IPS DF 6.9 (cell line): ENCODE measurements around the gene BCKDK.
"Not testable (repeated sequence)": the region's sequence is repeated elsewhere in the genome, so short reads cannot be mapped to it uniquely, and the experiment has no call there.

Experiments used
- DNase-seq: peaks from one replicate; pipeline ENCODE4 v3.0.0-alpha.2; 2013; ENCODE audit warnings: low read depth, low spot score
- H3K27ac ChIP-seq: one replicate; pipeline ENCODE4 v1.5.1; 2013; ENCODE audit warnings: low read length, control low read depth
- H3K27me3 ChIP-seq: 2 replicates; pipeline ENCODE4 v1.6.1; 2013; ENCODE audit warnings: mild to moderate bottlenecking, low read length; ENCODE audit not compliant: control insufficient read depth, insufficient read depth
- H3K36me3 ChIP-seq: 2 replicates; pipeline ENCODE4 v1.6.1; 2013; ENCODE audit warnings: low read length; ENCODE audit not compliant: control insufficient read depth, insufficient read depth
- H3K4me1 ChIP-seq: 2 replicates; pipeline ENCODE4 v1.6.1; 2013; ENCODE audit warnings: low read length; ENCODE audit not compliant: control insufficient read depth, insufficient read depth
- H3K4me3 ChIP-seq: 2 replicates; pipeline ENCODE4 v1.5.1; 2013; ENCODE audit warnings: mild to moderate bottlenecking, low read length
- H3K9me3 ChIP-seq: 2 replicates; pipeline ENCODE4 v1.6.1; 2013; ENCODE audit warnings: low read length, inconsistent platforms; ENCODE audit not compliant: control insufficient read depth, insufficient read depth
- WGBS: extraction: QIAGEN DNeasy Blood & Tissue Kit; methylation state at CpG from one replicate; pipeline ENCODE4 v1.1.7; 2013; ENCODE audit warnings: mixed read lengths, missing lambda C conversion rate; ENCODE audit not compliant: insufficient read length, insufficient coverage; 5-methylcytosine and 5-hydroxymethylcytosine counted together

BCKDK gene

GRCh38 chr16:31143011-31143693 is 35.0 kb downstream of the BCKDK start:
- no peak overlapping the region for H3K27ac ChIP-seq
- no peaks in the 10 kb centered on the region for H3K9me3 ChIP-seq
- peaks cover 18% of the 10 kb centered on the region for H3K4me1 ChIP-seq
- no peaks in the 10 kb centered on the region for H3K27me3 ChIP-seq
- DNase-seq = no peak
- WGBS = no CpG with 5 or more reads among the region's 22 CpGs
- no peaks in the 10 kb centered on the region for H3K36me3 ChIP-seq
- H3K4me3 ChIP-seq = no peak overlapping the region

- Histone ChIP-seq H3K27me3 (no peaks in the 10 kb centered on the region), H3K4me1 (peaks cover 17% of the 10 kb centered on the region), H3K36me3 (no peaks in the 10 kb centered on the region), H3K27ac (no peak overlapping the region), H3K4me3 (no peak overlapping the region), H3K9me3 (no peaks in the 10 kb centered on the region)
- no peak for DNase-seq
- WGBS = no CpG with 5 or more reads among the region's 8 CpGs
These were observed 35.5 kb downstream of the BCKDK start for GRCh38 chr16:31143694-31144148.

- no CpG with 5 or more reads among the region's 7 CpGs for WGBS
- H3K9me3 ChIP-seq, H3K4me3 ChIP-seq, DNase-seq, H3K36me3 ChIP-seq, H3K27me3 ChIP-seq, H3K27ac ChIP-seq: not testable (repeated sequence)
- peaks cover 12% of the 10 kb centered on the region for H3K4me1 ChIP-seq
These were observed 36.2 kb downstream of the BCKDK start for GRCh38 chr16:31144418-31144817.

GRCh38 chr16:31145398-31145990 is 37.3 kb downstream of the BCKDK start:
- Histone ChIP-seq H3K4me3 (no peak overlapping the region), H3K36me3 (no peaks in the 10 kb centered on the region), H3K4me1 (peaks cover 14% of the 10 kb centered on the region), H3K27me3 (no peaks in the 10 kb centered on the region), H3K9me3 (no peaks in the 10 kb centered on the region), H3K27ac (no peak overlapping the region)
- DNase-seq = no peak
- no CpG with 5 or more reads among the region's 12 CpGs for WGBS

DNA sequence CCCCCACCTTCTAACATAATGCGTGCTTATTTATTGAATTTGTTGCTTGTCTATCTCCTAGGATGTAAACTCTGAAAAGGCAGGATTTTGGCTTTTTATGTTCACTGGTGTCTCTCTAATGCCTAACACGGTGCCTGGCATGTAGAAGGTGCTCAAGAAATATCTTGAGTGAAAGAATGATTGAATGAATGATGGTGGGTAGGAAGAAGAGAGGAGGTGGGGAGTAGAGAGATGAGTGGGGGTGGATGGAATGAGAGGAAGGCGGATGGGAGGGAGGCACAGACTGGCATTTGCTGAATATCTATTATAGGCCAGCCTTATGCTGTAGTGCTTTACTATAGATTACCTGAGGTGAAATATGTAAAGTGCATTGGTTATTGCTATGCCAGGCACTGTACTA is 39.4 kb downstream of the BCKDK start:
- WGBS = no CpG with 5 or more reads among the region's 3 CpGs
- no peaks in the 10 kb centered on the region for H3K36me3 ChIP-seq
- no peak overlapping the region for H3K27ac ChIP-seq
- H3K9me3 ChIP-seq = no peaks in the 10 kb centered on the region
- no peak for DNase-seq
- H3K27me3 ChIP-seq = no peaks in the 10 kb centered on the region
- H3K4me3 ChIP-seq = no peak overlapping the region
- peaks cover 8% of the 10 kb centered on the region for H3K4me1 ChIP-seq

- peaks cover 5% of the 10 kb centered on the region; the same call in 1 of the 2 replicates for H3K4me1 ChIP-seq
- H3K9me3 ChIP-seq = no peaks in the 10 kb centered on the region
- WGBS = no CpG with 5 or more reads among the region's 40 CpGs
- peak overlapping the region; percentile 35; the same call in 1 of the 2 replicates for H3K4me3 ChIP-seq
- no peak for DNase-seq
- no peaks in the 10 kb centered on the region for H3K27me3 ChIP-seq
- no peaks in the 10 kb centered on the region for H3K36me3 ChIP-seq
- no peak overlapping the region for H3K27ac ChIP-seq
These were observed 40.1 kb downstream of the BCKDK start for GRCh38 chr16:31148281-31148728.

- no peaks in the 10 kb centered on the region for H3K27me3 ChIP-seq
- no peaks in the 10 kb centered on the region for H3K36me3 ChIP-seq
- no peaks in the 10 kb centered on the region for H3K9me3 ChIP-seq
- H3K4me1 ChIP-seq = peaks cover 5% of the 10 kb centered on the region; the same call in 1 of the 2 replicates
- no peak overlapping the region for H3K4me3 ChIP-seq
- DNase-seq = no peak
- H3K27ac ChIP-seq = no peak overlapping the region
- WGBS = no CpG with 5 or more reads among the region's 25 CpGs
These were observed 40.7 kb downstream of the BCKDK start for GRCh38 chr16:31148896-31149295.

GRCh38 chr16:31149332-31149731 is 41.1 kb downstream of the BCKDK start:
- no CpG with 5 or more reads among the region's 5 CpGs for WGBS
- no peaks in the 10 kb centered on the region for H3K36me3 ChIP-seq
- H3K27me3 ChIP-seq = no peaks in the 10 kb centered on the region
- no peaks in the 10 kb centered on the region for H3K9me3 ChIP-seq
- H3K4me3 ChIP-seq = no peak overlapping the region
- H3K4me1 ChIP-seq = peaks cover 5% of the 10 kb centered on the region; the same call in 1 of the 2 replicates
- DNase-seq = no peak
- H3K27ac ChIP-seq = no peak overlapping the region

DNA sequence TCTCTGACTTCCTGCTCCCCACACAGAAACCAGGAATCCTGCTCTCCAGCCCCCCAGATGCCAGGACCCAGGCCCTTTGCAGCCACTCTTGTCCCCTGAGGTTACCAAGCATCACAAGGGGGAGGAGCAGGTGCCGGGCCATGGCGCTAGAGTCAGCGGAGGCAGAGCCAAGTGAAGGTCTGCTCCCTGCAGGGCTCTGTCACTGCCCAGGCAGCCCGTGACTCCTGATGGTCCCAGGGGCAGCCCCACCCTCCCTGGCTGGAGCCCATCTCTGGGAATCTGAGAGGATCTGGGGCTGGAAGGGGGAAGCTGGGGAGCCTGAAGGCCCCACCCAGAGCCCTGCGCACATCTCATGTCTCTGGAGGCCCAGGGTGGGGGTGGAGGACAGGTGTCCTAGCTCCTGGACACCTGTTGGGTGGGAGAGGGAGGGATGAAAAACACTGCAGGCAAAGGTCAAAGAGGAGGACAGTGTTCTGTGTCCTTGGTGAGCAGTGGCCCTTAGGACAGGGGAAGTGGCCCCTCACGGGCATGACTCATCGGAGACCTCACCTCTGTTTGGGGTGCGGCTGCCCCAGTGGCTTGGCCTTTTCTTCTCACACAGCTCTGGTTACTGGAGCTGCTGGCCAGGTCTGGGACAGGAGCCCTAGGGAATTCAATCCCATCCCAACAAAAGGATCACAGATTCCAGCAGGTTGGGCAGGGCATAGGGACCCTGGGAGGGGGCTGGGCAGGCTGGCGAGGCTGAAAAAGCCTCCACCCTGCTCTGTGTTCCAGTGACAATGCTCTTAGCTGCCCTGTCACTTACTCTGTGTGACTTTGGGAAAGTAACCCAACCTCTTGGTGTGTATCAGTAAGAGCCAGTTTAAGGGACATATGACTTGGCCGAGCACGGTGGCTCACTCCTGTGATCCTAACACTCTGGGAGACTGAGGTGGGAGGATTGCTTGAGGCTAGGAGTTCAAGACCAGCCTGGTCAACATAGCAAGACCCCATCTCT is 42.0 kb downstream of the BCKDK start, which contains the start of gene PRSS36:
PRSS36 (minus strand) TSS at position 173 of the 997 bp plus-strand sequence; CDS start at position 142, 31 bp downstream.
- H3K36me3 ChIP-seq = no peaks in the 10 kb centered on the region
- H3K4me1 ChIP-seq = peaks cover 5% of the 10 kb centered on the region; the same call in 1 of the 2 replicates
- H3K27me3 ChIP-seq = no peaks in the 10 kb centered on the region
- no peak within 1 kb of the TSS for H3K27ac ChIP-seq
- DNase-seq = no peak
- H3K4me3 ChIP-seq = no peak within 1 kb of the TSS
- no CpG with 5 or more reads among the region's 11 CpGs for WGBS
- no peaks in the 10 kb centered on the region for H3K9me3 ChIP-seq

GRCh38 chr16:31150976-31151375 is 42.8 kb downstream of the BCKDK start:
- H3K4me3 ChIP-seq, H3K27me3 ChIP-seq, H3K4me1 ChIP-seq, H3K9me3 ChIP-seq, DNase-seq, H3K27ac ChIP-seq, H3K36me3 ChIP-seq: not testable (repeated sequence)
- no CpG with 5 or more reads among the region's 6 CpGs for WGBS
